Inflammatory macrophage treated with lipopolysaccharide for 1 hour (primary cell): ENCODE results near the gene CTNS.
"Not testable (repeated sequence)": the region's sequence is repeated elsewhere in the genome, so short reads cannot be mapped to it uniquely, and the experiment has no call there.

ENCODE experiments used
- DNase-seq, 2 donors: peaks; one replicate each; pipeline ENCODE4 v3.0.0-alpha.2; 2020 to 2022

CTNS gene

DNA sequence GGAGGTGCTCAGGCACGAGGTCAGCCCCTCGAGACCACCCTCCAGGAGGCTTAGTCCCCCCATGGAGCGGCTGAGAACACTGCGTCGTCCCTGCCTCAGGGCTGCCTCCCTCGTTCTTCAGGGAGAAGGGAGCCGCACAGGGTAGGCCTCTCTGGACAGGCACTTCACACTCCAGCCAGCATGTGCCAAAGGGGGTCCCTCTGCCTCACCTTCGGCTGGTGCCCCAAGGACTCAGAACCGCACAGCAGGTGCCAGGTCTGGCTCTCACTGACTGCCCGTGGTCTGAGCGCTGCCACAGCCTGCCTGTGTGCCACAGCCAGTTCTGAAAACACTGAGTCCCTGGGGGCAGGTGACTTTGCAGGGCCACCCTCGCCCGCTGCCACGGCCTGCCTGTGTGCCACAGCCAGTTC lies 52.3 kb downstream of the CTNS start:
- DNase-seq, result no peak

- DNase-seq, result no peak
These were observed 52.9 kb downstream of the CTNS start for GRCh38 chr17:3689262-3690093.

DNA sequence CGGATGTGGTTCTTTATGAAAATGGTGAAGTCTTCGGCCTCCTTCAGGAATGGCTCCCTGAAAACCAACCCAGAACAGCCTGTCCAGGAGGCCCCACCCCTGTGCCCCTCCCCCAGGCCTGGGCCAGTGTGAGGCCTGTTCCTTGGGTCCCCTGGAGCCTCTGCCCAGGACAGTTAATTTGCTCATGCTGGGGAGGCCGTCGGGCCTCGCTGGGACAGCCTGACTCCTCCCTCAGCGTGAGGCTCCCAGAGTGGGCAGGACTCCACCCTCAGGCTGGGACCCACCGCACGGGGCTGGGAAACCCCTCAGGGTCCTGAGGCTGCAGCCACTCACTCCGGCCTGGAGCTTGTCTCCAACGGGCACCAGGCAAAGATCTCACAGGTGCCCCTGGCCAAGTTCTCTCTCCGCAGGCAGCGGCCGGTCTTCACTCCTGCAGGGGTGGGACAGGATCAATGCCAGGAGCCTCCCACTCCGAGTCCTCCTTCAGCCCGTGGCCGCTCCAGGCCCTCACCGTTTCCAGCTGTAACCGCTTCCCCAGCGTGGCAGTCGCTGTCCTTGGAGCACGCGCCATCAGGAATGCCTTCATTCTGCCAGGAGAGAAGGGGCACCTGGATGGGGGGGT lies 53.6 kb downstream of the CTNS start:
- DNase-seq, result no peak

- no peak for DNase-seq
These were observed 55.1 kb downstream of the CTNS start for GRCh38 chr17:3691617-3692067.

DNA sequence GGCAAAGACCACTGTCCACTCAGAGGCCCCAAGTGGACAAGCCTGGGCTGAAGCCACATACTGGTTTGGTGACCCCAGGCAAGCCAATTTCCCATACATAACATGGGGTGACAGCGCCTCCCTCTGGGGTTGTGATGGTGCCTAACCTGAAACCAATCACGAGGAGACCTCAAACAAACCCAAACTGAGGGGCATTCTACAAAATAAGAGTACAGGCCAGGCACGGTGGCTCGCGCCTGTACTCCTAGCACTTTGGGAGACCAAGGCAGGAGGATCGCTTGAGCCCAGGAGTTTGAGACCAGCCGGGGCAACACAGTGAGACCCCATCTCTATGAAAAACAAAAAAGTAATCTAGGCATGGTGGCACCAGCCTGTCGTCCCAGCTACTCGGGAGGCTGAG lies 55.8 kb downstream of the CTNS start:
- DNase-seq, result no peak

- DNase-seq, result no peak
These were observed 56.6 kb downstream of the CTNS start for GRCh38 chr17:3693141-3693540.

GRCh38 chr17:3693829-3694231 lies 57.3 kb downstream of the CTNS start:
- no peak for DNase-seq

- no peak for DNase-seq
These were observed 58.7 kb downstream of the CTNS start for GRCh38 chr17:3695129-3695722.

- peak in 1 of 2 donors; percentile 28 for DNase-seq
These were observed 59.3 kb downstream of the CTNS start, which contains the start of gene P2RX5 for GRCh38 chr17:3695723-3696411. Gene P2RX5, minus strand, starts transcription at chr17:3696155. Its CDS starts 150 bp downstream, at chr17:3696005.

GRCh38 chr17:3697103-3697476 lies 60.5 kb downstream of the CTNS start:
- no peak for DNase-seq

DNA sequence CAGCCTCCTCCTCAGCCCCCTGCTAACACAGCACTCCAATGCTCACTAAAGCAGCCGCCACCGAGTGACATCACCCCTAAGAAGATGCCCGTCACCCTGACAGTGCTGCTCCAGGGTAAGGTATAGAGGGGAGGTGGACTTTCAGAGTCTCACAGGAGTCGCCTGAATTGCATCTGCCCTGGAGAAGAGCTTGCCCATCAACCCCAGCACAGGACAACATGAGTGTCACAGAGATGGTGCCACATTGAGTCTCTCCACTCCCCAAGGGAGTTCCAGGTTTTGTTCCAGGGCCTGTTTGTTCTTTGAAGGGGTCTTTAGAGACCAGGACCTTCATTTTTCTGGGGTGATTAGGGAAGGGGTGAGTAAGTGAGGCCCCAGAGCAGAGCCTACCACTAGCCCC lies 61.6 kb downstream of the CTNS start:
- DNase-seq, result no peak

- no peak for DNase-seq
These were observed 63.4 kb downstream of the CTNS start for GRCh38 chr17:3699951-3700350.

GRCh38 chr17:3702041-3702539 lies 65.5 kb downstream of the CTNS start:
- DNase-seq, result not testable (repeated sequence)

- DNase-seq, result no peak
These were observed 68.6 kb downstream of the CTNS start for GRCh38 chr17:3704931-3705717.

- DNase-seq, result not testable (repeated sequence)
These were observed 69.1 kb downstream of the CTNS start for GRCh38 chr17:3705718-3705984.

- peak; percentile 20 to 34 for DNase-seq
These were observed 71.8 kb downstream of the CTNS start for GRCh38 chr17:3708366-3708765.

DNA sequence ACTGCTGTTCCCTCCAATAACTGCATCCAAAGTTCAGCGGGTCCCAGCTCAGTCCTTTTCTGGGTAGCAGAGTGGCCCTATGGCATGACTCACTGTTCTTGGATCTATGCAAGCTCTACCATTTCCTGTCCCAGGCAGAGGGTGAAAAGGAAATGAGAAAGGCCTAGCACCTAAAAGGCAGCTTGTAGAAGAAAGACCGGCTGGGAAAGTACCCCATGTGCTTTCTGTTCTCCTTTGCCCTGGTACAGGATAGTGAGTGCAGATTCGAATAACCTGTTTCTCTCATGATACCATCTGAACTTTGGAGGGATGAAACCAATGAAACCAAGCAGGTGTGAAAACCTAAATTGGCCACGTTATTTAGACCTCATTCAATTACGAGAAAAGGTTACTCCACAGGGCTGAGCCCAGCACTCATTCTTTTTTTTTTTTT lies 74.4 kb downstream of the CTNS start:
- peak; percentile 80 to 84 for DNase-seq
